Measurements from ENCODE around the gene PLCL1. TPM values are rescaled to one million over a fixed set of nuclear protein-coding genes. Genes with fewer than 3 reads are reported as not detected.

PLCL1 gene
- polyA plus RNA-seq, 1 donor from 2014 or later = 0.23 TPM

DNA sequence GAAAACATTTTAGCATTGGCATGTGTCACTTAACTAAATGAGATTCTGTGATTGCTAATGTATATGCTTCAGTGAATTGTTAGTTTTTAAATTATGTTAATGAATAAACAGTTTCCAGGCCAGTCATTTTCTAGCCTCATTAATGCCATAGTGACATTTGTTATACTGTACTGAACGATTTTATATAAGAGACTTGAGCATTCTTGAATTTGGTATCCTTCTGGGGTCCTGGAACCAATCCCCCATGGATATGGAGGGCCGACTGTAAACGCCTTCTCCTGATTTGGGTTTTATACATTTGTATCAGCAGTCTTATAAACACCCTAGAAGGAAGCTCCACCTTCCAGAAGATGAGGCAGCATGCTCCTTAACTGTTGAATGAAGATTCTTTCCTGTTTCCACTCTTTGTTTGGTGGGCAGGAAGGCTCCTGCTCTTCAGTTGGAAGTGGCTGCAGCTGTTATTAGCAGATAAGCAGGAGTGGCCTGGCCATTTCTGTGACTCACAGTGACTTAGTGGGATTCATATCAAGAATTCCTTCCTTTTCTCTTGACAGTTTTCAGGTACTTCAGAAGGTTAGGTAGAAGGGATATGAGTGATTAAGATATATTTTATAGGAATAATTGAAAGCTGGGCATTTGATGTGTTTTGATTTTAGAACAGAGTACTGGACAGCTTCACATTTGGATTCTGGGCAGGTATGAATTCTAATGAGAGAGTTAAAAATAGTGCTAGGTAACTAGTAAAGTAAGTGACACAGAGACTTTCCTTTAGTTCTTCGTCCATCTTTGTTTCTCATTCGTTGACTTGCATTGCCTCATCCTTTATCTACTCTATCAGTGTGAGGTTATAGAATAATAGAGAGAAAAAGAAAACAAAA, 124.9 kb downstream of the PLCL1 start:
- no peak overlapping the region for H3K4me3 Mint-ChIP-seq
- H3K9me3 Mint-ChIP-seq = no peaks in the 10 kb centered on the region
- no peaks in the 10 kb centered on the region for H3K36me3 Mint-ChIP-seq
- H3K27ac Mint-ChIP-seq = no peak overlapping the region
- H3K27me3 Mint-ChIP-seq = peaks cover 1% of the 10 kb centered on the region
- H3K4me1 Mint-ChIP-seq = no peaks in the 10 kb centered on the region

DNA sequence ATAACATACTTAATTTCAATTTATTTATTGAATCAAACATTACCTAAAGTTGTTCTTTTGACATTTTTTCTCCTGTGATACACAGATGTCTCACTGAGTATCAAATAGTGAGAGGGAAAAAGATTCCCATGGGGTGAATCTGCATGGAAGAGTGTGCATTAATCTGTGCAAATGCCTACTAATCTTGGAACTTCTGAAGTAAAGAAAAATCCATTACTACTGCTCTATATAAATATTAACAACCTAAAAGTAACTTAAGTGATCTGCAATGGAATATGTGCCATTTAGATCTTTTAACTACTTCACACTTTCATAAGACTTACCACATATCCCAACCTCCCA, 125.5 kb downstream of the PLCL1 start:
- H3K9me3 Mint-ChIP-seq = no peaks in the 10 kb centered on the region
- H3K4me3 Mint-ChIP-seq = no peak overlapping the region
- no peak overlapping the region for H3K27ac Mint-ChIP-seq
- H3K27me3 Mint-ChIP-seq = peaks cover 1% of the 10 kb centered on the region
- peaks cover 0 to 2% (median 0%) of the 10 kb centered on the region in 3 donors for H3K4me1 Mint-ChIP-seq
- no peaks in the 10 kb centered on the region for H3K36me3 Mint-ChIP-seq

DNA sequence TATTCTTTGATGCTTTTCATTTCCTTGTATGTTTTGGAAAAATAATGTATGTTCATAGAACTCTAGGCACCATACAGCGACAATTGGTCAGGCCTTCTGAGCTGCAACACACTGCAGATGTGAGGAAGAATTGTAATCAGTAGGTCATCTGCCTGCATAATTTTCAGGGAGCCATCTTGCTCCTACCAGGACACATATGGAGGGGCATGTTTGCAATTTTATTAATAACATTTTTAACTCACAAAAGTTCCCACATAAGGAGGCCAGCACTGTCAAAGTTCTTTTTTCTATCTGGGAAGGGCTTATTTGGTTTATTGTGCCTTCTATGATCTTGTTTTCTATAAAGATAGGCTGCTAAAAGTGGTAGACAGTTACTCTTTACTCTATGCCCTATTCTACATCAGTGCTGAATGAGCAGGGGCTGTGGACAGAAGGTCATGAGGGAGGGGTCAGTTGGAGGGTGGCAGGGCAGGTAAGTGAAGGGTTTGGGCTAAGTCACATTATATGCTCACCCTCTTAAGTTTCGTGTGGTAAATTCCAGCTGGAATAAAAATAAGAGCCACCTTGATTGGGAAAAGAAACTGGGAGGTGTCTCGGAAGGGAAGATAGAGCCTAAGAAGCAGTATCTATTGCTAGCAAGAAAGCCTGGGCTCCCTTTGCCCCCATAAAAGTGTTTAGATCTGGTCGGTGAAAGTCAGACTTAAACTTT, 126.3 kb downstream of the PLCL1 start:
- Mint-ChIP-seq H3K27ac (no peak overlapping the region), H3K9me3 (peaks cover 0 to under 1% (median 0%) of the 10 kb centered on the region in 3 donors), H3K27me3 (peaks cover 1% of the 10 kb centered on the region), H3K36me3 (no peaks in the 10 kb centered on the region), H3K4me3 (no peak overlapping the region), H3K4me1 (peaks cover 0 to 2% (median 0%) of the 10 kb centered on the region in 3 donors)

DNA sequence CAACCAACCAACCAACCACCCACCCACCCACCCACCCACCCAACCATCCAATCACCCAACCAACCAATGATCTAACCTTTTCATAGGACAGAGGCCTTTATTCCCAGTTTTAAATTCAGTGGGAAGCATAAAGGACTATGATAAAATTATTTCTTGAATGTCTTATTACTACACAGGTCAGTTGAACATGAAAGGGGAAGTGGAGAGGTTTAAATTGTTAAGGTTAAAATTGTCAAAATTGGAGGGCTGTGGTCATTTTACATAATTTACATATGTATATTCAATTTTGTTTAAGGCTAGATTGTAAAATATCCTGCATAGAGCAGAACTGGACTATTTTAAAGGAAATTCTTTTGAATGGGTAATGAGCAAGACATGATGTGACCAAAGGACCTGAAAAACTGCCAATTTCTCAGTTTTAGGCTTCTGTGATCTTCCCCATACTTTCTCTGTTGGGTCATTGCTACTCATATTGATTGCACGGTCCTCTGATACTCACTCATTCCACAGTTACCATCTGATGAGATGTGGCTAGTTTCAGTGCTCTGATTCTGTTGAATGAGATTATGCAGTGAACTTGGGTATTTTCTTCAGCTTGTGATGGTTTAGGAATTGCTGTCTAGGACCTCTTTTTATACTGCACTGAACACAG, 127.4 kb downstream of the PLCL1 start:
- peaks cover 0 to 2% (median 0%) of the 10 kb centered on the region in 3 donors for H3K4me1 Mint-ChIP-seq

DNA sequence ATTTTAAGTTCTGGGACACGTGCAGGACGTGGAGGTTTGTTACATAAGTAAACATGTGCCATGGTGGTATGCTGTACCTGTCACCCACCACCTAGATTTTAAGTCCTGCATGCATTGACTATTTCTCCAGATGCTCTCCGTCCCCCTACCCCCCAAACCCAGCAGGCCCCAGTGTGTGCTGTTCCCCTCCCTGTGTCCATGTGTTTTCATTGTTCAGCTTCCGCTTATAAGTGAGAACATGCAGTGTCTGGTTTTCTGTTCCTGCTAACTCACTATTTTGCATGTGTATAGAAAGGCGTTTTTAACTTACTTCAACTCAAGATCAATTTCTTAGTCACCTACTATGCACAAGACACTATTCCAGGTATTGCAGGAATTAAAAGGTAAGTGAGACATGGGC, 128.0 kb downstream of the PLCL1 start:
- Mint-ChIP-seq H3K4me3 (no peak overlapping the region), H3K4me1 (peaks cover 0 to 2% (median 0%) of the 10 kb centered on the region in 3 donors), H3K27ac (no peak overlapping the region), H3K9me3 (peaks cover 0 to 4% (median 0%) of the 10 kb centered on the region in 3 donors), H3K36me3 (no peaks in the 10 kb centered on the region), H3K27me3 (peaks cover 1% of the 10 kb centered on the region)

More for the DNA sequence above, 127.4 kb downstream of the PLCL1 start:
- peaks cover 1% of the 10 kb centered on the region for H3K27me3 Mint-ChIP-seq
- H3K9me3 Mint-ChIP-seq = peaks cover 0 to 4% (median 0%) of the 10 kb centered on the region in 3 donors
- no peak overlapping the region for H3K4me3 Mint-ChIP-seq
- no peak overlapping the region for H3K27ac Mint-ChIP-seq
- H3K36me3 Mint-ChIP-seq = no peaks in the 10 kb centered on the region

DNA sequence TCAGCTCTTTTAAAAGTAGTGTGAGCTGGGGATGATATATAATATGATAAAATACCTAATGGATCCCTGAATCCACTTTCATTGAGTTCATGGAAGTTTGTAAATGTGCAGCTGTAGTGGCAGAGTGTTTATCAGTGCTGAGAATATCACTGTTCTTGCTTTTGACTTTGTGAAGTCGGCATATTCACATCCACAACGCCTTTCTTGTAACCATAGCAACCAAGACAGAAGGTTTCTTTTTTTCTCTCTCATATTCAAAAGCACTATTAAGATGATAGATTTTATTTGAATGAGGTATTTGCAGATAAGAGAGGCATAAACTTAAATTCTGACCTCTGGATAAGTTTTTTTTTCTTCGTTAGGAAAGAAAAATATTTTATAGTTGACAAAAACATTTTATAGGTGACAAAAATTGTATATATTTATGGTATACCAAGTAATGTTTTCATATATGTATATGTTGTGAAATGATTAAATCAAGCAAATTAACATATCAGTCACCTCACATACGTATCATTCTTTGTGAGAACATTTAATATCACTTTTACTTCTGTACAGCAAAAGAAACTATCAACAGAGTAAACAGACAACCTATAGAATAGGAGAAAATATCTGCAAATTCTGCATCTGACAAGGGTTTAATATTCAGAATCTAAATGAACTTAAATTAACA, 130.0 kb downstream of the PLCL1 start:
- peaks cover 0 to 2% (median 0%) of the 10 kb centered on the region in 3 donors for H3K4me1 Mint-ChIP-seq

DNA sequence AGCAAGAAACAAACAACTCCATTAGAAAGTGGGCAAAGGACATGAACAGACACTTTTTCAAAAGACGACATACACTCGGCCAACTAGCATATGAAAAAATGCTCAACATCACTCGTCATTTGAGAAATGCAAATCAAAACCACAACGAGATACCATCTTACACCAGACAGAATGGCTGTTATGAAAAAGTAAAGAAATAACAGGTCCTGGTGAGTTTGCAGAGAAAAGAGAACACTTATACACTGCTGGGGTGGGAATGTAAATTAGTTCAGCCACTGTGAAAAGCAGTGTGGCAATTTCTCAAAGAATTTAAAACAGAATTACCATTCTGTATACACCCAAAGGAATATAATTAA, 130.5 kb downstream of the PLCL1 start:
- Mint-ChIP-seq H3K27me3 (peaks cover 1% of the 10 kb centered on the region), H3K36me3 (no peaks in the 10 kb centered on the region), H3K4me3 (no peak overlapping the region), H3K27ac (no peak overlapping the region), H3K9me3 (peaks cover 0 to 4% (median 0%) of the 10 kb centered on the region in 3 donors), H3K4me1 (peaks cover 0 to 2% (median 0%) of the 10 kb centered on the region in 3 donors)

More for the DNA sequence above, 130.0 kb downstream of the PLCL1 start:
- H3K27ac Mint-ChIP-seq = no peak overlapping the region
- H3K36me3 Mint-ChIP-seq = no peaks in the 10 kb centered on the region
- peaks cover 1% of the 10 kb centered on the region for H3K27me3 Mint-ChIP-seq
- H3K4me3 Mint-ChIP-seq = no peak overlapping the region
- peaks cover 0 to 4% (median 0%) of the 10 kb centered on the region in 3 donors for H3K9me3 Mint-ChIP-seq

DNA sequence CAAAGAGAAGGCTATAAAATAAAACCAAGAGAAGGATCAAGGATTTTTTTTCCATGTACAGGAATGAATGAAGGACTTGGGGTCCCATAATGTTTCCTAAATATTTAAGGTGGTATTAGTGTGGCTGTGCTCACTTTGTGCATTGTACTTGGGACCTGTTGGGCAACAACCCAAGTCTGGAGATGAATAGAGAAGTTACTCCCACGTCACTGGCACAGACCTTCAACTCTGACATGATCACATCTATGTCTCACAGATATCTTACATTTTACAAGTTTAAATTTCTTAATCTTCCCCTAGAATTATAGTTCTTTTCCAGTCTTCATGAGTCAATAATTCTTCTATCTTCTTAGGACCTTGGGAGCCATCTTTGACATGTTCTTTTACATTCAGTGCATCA, 133.4 kb downstream of the PLCL1 start:
- Mint-ChIP-seq H3K4me3 (no peak overlapping the region), H3K27me3 (peaks cover 4% of the 10 kb centered on the region), H3K36me3 (no peaks in the 10 kb centered on the region), H3K27ac (no peak overlapping the region), H3K9me3 (peaks cover 0 to 4% (median 3%) of the 10 kb centered on the region in 3 donors), H3K4me1 (peaks cover 0 to 2% (median 0%) of the 10 kb centered on the region in 3 donors)

DNA sequence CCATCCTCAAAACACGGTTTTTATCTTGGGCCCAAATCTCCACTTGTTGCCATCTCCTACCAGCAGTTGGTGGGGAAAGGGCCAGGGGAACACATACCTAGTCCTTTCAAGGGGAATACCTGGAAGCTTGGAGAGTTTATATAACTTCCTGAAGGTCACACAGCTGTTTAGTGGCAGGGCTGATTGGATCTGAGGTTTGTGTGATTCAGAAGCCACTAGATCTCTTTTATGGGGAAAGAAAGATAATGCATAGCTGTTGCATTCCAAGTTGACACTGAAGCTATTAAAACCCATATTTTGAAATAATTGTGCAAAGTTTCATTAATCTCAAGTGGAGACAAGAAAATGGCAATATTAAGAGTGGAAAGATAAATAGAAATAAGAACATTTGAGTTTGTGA, 134.2 kb downstream of the PLCL1 start:
- H3K27me3 Mint-ChIP-seq = peaks cover 5% of the 10 kb centered on the region
- H3K4me1 Mint-ChIP-seq = peaks cover 0 to 2% (median 0%) of the 10 kb centered on the region in 3 donors

DNA sequence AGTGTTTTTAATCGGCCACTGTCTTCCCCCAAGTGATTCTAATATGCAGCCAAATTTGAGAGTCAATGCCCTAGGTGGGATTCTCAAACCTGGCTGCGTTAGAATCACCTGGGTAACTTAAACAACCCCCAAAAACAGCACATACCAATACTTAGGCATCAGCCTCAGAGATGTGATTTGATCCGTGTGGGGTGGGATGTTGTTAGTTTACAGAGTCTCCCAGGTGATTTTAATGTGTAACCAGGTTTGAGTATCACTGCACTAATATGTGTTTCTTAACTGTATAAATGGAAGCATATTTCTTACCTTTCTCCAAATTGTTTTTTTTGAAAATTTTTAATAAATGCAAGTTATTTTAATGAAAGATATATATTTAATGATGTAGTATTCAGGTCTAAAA, 135.4 kb downstream of the PLCL1 start:
- no peaks in the 10 kb centered on the region for H3K36me3 Mint-ChIP-seq
- peaks cover 8% of the 10 kb centered on the region for H3K27me3 Mint-ChIP-seq
- H3K9me3 Mint-ChIP-seq = peaks cover 0 to 5% (median 4%) of the 10 kb centered on the region in 3 donors
- peaks cover 0 to 1% (median 0%) of the 10 kb centered on the region in 3 donors for H3K4me1 Mint-ChIP-seq
- H3K4me3 Mint-ChIP-seq = no peak overlapping the region
- H3K27ac Mint-ChIP-seq = no peak overlapping the region

More for the DNA sequence above, 134.2 kb downstream of the PLCL1 start:
- H3K36me3 Mint-ChIP-seq = no peaks in the 10 kb centered on the region
- H3K9me3 Mint-ChIP-seq = peaks cover 0 to 5% (median 4%) of the 10 kb centered on the region in 3 donors
- H3K4me3 Mint-ChIP-seq = no peak overlapping the region
- H3K27ac Mint-ChIP-seq = no peak overlapping the region

DNA sequence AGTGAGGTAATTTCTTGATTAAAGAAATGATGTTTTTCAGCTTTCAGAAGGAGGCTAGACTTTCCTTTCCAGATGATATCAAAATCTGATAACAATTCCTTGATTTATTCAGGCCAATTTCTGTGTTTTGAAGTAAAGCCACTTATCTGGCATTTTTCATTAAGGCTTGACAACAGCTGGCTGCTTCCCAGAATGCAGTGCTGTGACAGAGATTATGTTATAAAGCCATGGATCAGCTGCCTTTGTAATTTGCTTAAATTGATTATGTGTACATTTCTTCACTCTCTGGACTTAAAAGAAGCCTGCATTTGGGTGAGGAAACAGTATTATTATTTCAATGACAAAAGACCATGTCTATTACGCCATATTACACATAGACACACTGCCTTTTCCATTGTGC, 136.0 kb downstream of the PLCL1 start:
- Mint-ChIP-seq H3K4me3 (no peak overlapping the region), H3K27ac (no peak overlapping the region), H3K9me3 (peaks cover 0 to 5% (median 4%) of the 10 kb centered on the region in 3 donors), H3K4me1 (no peaks in the 10 kb centered on the region), H3K36me3 (no peaks in the 10 kb centered on the region), H3K27me3 (peaks cover 8% of the 10 kb centered on the region)

DNA sequence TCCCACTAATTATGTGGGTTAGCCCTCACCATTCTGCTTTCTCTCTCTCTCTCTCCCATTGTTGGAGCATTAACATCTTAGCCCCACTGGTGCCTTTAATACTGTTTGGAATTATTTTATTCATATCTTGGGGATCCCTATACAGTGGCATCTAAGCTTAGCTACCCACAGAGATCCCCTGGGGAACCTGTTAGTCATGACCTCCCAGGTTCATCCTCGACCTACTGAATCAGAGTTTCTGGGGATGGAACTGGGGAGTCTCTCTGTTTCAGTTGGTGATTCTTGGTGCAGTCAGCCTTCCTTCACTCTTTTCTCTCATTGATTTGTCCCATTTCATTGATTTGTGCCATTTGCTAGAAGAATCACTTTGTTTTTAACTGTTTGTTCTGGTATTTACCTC, 137.3 kb downstream of the PLCL1 start:
- Mint-ChIP-seq H3K9me3 (peaks cover 0 to 5% (median 0%) of the 10 kb centered on the region in 3 donors), H3K27ac (no peak overlapping the region), H3K4me3 (no peak overlapping the region), H3K36me3 (no peaks in the 10 kb centered on the region), H3K27me3 (peaks cover 8% of the 10 kb centered on the region), H3K4me1 (no peaks in the 10 kb centered on the region)

DNA sequence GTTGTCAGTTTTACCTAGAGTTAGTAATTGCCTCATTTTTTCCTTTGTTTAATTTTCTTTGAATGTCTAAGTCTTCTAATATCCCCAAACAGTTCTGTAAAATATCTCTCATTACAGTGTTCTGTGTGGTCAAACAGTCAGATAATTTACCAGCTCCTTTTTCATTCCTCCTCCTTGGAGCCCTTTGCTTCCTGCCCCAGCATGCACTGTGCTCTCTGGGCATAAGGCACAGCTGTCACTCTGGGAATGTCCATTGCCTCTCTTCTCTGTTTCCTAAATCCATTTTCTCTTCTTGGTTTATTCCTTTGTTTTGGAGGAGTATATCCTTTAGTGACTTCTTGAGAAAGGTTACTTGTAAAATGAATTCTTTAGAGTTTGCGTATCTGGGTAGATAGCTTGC, 139.3 kb downstream of the PLCL1 start:
- H3K36me3 Mint-ChIP-seq = no peaks in the 10 kb centered on the region
- H3K4me1 Mint-ChIP-seq = no peaks in the 10 kb centered on the region
- no peak overlapping the region for H3K4me3 Mint-ChIP-seq

DNA sequence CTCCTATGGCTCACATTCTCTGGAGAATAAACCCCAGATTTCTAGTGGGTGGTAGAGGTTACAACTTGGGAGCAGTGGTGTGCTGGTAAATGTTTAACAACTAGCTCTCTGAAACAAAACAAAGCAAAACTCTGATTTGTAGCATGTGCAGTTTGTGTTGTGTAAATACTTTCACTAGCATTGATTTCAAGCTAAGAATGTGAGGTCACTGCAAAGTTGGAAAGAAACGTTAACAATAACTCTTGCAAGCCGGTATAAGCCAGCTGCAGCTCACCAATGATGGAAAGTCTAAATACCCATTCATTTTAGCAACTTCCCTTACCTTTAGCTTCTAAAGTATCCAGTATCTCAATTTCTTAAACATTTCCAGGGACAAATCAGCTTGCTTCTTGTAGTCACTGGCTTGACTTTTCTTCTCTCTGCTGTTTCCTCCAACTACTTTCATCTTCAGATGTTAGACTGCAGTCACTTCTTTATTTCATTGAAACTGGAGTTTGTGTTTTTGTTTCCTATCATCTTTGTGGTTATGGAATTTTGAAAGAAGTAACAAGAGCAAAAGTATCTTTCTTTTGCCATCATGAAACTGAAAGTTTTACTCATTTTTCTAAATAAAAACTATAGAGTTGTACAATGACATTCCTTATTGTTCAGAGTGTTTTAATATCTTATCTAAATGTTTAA, 140.2 kb downstream of the PLCL1 start:
- Mint-ChIP-seq H3K36me3 (no peaks in the 10 kb centered on the region), H3K27ac (no peak overlapping the region), H3K27me3 (peaks cover 12% of the 10 kb centered on the region), H3K4me3 (no peak overlapping the region), H3K9me3 (peaks cover 0 to 5% (median 3%) of the 10 kb centered on the region in 3 donors), H3K4me1 (no peaks in the 10 kb centered on the region)

More for the DNA sequence above, 139.3 kb downstream of the PLCL1 start:
- H3K27ac Mint-ChIP-seq = no peak overlapping the region
- peaks cover 0 to 5% (median 3%) of the 10 kb centered on the region in 3 donors for H3K9me3 Mint-ChIP-seq
- peaks cover 12% of the 10 kb centered on the region for H3K27me3 Mint-ChIP-seq
